ENCODE measurements around the gene NUBPL. TPM values are rescaled to one million over a fixed set of nuclear protein-coding genes. Genes with fewer than 3 reads are reported as not detected.
"Not testable (repeated sequence)": the region's sequence is repeated elsewhere in the genome, so short reads cannot be mapped to it uniquely, and the experiment has no call there.

Gene NUBPL
- total RNA-seq, 6 donors from 2014 or later: 3.2 to 15.2 (median 8.2) TPM

- H3K9me3 ChIP-seq: no peaks in the 10 kb centered on the region
- no peak for TF ChIP-seq CTCF (IDR thresholded peaks at IDR 0.05)
- TF ChIP-seq POLR2AphosphoS5 (IDR thresholded peaks at IDR 0.05): no peak
- TF ChIP-seq POLR2A (IDR thresholded peaks at IDR 0.05): no peak
- TF ChIP-seq EP300 (IDR thresholded peaks at IDR 0.05): no peak
- no peak overlapping the region for H3K4me3 ChIP-seq
- no peaks in the 10 kb centered on the region for H3K27me3 ChIP-seq
- no peak overlapping the region for H3K27ac ChIP-seq
- DNase-seq (no peak), ATAC-seq (ENCODE audit: low FRiP score in 2 of 2) (no peak)
- H3K4me1 ChIP-seq: no peaks in the 10 kb centered on the region
- peaks cover 0 to 3% (median 0%) of the 10 kb centered on the region in 4 donors for H3K36me3 ChIP-seq
Observed at GRCh38 chr14:31802838-31803237, 241.6 kb downstream of the NUBPL start.

GRCh38 chr14:31806249-31806648 is 245.0 kb downstream of the NUBPL start:
- TF ChIP-seq CTCF (IDR thresholded peaks at IDR 0.05) (no peak), POLR2AphosphoS5 (IDR thresholded peaks at IDR 0.05) (no peak), EP300 (IDR thresholded peaks at IDR 0.05) (no peak), POLR2A (IDR thresholded peaks at IDR 0.05) (no peak)

GRCh38 chr14:31811693-31812628 is 250.8 kb downstream of the NUBPL start:
- H3K4me3 ChIP-seq; H3K9me3 ChIP-seq; H3K27ac ChIP-seq; ATAC-seq (ENCODE audit: low FRiP score in 2 of 2); DNase-seq; H3K36me3 ChIP-seq; H3K4me1 ChIP-seq; H3K27me3 ChIP-seq: not testable (repeated sequence)
- WGBS, 2 donors: 73 to 87% methylated on average over 3 to 15 of the region's 15 CpGs

More at GRCh38 chr14:31806249-31806648, 245.0 kb downstream of the NUBPL start:
- peaks cover 0 to 6% (median 0%) of the 10 kb centered on the region in 4 donors for H3K9me3 ChIP-seq
- H3K36me3 ChIP-seq: no peaks in the 10 kb centered on the region
- no peak for ATAC-seq (ENCODE audit: low FRiP score in 2 of 2)
- H3K27ac ChIP-seq: no peak overlapping the region
- no peaks in the 10 kb centered on the region for H3K4me1 ChIP-seq
- H3K4me3 ChIP-seq: no peak overlapping the region
- no peak for DNase-seq
- H3K27me3 ChIP-seq: no peaks in the 10 kb centered on the region

GRCh38 chr14:31813724-31814490 is 252.7 kb downstream of the NUBPL start:
- not testable (repeated sequence) for H3K9me3 ChIP-seq; H3K27me3 ChIP-seq; H3K4me3 ChIP-seq; H3K4me1 ChIP-seq; DNase-seq; ATAC-seq (ENCODE audit: low FRiP score in 2 of 2); H3K27ac ChIP-seq; H3K36me3 ChIP-seq
- WGBS, 2 donors: 50 to 69% methylated on average over 2 of the region's 2 CpGs

- ATAC-seq (ENCODE audit: low FRiP score in 2 of 2) (no peak), DNase-seq (no peak)
- no peaks in the 10 kb centered on the region for H3K4me1 ChIP-seq
- no peak overlapping the region for H3K27ac ChIP-seq
- no peak overlapping the region for H3K4me3 ChIP-seq
- no peaks in the 10 kb centered on the region for H3K27me3 ChIP-seq
- no peaks in the 10 kb centered on the region for H3K9me3 ChIP-seq
- TF ChIP-seq EP300 (IDR thresholded peaks at IDR 0.05): no peak
- TF ChIP-seq POLR2AphosphoS5 (IDR thresholded peaks at IDR 0.05): no peak
- no peak for TF ChIP-seq CTCF (IDR thresholded peaks at IDR 0.05)
- no peak for TF ChIP-seq POLR2A (IDR thresholded peaks at IDR 0.05)
- no peaks in the 10 kb centered on the region for H3K36me3 ChIP-seq
Observed at GRCh38 chr14:31819281-31819680, 258.1 kb downstream of the NUBPL start.
